Astrocyte (in vitro differentiated cells and primary cell): Measurements from ENCODE around the gene THBS1.

Experiments used
- EZH2 ChIP-seq: IDR thresholded peaks from 2 replicates; pipeline ENCODE4 v1.6.1; 2012; ENCODE audit warnings: mild to moderate bottlenecking, low read length, inconsistent platforms; ENCODE audit not compliant: insufficient read depth
- TF ChIP-seq, protein P1 (sequence below): IDR thresholded peaks from 2 replicates; pipeline ENCODE4 v1.5.1; 2011; ENCODE audit warnings: low read depth, mild to moderate bottlenecking, inconsistent platforms, low read length, moderate library complexity; ENCODE audit not compliant: insufficient read depth

DNA sequence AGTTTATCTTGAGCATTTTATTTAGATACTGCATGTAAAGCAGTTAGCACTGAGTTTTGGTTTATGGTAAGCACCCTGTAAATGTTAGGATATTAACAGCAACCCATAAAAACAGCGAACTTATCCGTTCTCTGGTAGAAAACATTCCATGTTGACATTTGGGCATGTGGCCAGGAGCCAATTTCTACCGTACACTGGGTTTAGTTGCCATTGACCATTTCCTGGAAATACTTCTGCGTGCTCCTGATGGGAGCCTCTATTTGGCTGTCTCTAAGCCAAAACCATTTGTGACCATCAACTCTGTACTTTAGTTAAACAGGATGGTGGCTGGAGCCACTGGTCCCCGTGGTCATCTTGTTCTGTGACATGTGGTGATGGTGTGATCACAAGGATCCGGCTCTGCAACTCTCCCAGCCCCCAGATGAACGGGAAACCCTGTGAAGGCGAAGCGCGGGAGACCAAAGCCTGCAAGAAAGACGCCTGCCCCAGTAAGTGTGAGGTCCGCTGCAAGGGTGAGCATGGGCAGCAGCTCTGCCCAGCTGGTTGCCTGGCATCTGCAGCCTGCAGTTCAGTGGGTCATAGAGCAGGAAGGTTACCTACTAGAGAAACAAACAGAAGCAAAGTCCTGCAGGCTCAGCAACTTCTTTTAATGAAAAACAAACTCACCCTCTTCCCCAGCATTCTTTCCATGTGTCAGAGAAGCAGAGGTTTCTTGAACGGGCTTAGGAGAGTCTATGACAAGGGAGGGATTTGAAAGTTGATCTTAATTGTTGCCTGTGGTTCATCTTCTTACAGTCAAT is 7.1 kb downstream of the THBS1 start:
- TF ChIP-seq, protein P1, sequence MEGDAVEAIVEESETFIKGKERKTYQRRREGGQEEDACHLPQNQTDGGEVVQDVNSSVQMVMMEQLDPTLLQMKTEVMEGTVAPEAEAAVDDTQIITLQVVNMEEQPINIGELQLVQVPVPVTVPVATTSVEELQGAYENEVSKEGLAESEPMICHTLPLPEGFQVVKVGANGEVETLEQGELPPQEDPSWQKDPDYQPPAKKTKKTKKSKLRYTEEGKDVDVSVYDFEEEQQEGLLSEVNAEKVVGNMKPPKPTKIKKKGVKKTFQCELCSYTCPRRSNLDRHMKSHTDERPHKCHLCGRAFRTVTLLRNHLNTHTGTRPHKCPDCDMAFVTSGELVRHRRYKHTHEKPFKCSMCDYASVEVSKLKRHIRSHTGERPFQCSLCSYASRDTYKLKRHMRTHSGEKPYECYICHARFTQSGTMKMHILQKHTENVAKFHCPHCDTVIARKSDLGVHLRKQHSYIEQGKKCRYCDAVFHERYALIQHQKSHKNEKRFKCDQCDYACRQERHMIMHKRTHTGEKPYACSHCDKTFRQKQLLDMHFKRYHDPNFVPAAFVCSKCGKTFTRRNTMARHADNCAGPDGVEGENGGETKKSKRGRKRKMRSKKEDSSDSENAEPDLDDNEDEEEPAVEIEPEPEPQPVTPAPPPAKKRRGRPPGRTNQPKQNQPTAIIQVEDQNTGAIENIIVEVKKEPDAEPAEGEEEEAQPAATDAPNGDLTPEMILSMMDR: no peak
- no peak for TF ChIP-seq EZH2
